Heart right ventricle (tissue), 16 donors: ENCODE results near the gene FGF22. TPM values are rescaled to one million over a fixed set of nuclear protein-coding genes. Genes with fewer than 3 reads are reported as not detected.

Experiments used
- ATAC-seq, 8 donors: fragments of 200-7000 bp; cut with Tn5 transposase; one replicate each; pipeline ENCODE4 v1.9.1; 2020; ENCODE audit warnings: mild to moderate bottlenecking in 8 of 8, moderate library complexity in 8 of 8, moderate number of reproducible peaks in 1 of 8
- DNase-seq, 2 donors: peaks; one replicate each; pipeline ENCODE4 v3.0.0-alpha.2; 2020
- H3K27ac ChIP-seq, 10 donors: fragments of 200-600 bp; sonication (generic) in 2 of 10; one replicate each; pipeline versions ENCODE4 v1.5.0 to v1.8.0; 2020 to 2022; ENCODE audit warnings: mild to moderate bottlenecking in 3 of 10
- H3K27me3 ChIP-seq, 7 donors: fragments of 200-600 bp; one replicate each; pipeline ENCODE4 v1.8.0; 2021 to 2022; ENCODE audit warnings: mild to moderate bottlenecking in 2 of 7
- H3K36me3 ChIP-seq, 9 donors: fragments of 200-600 bp; sonication (generic) in 1 of 9; one replicate each; pipeline versions ENCODE4 v1.5.0 to v1.8.0; 2020 to 2022; ENCODE audit warnings: mild to moderate bottlenecking in 2 of 9
- H3K4me1 ChIP-seq, 9 donors: fragments of 200-600 bp; sonication (generic) in 1 of 9; one replicate each; pipeline versions ENCODE4 v1.5.0 to v1.8.0; 2020 to 2022; ENCODE audit warnings: mild to moderate bottlenecking in 4 of 9
- H3K4me3 ChIP-seq, 10 donors: fragments of 200-600 bp; sonication (generic) in 2 of 10; one replicate each; pipeline versions ENCODE4 v1.5.0 to v1.8.0; 2020 to 2022; ENCODE audit warnings: mild to moderate bottlenecking in 7 of 10, moderate library complexity in 2 of 10
- H3K9me3 ChIP-seq, 11 donors: fragments of 200-600 bp in 10 of 11; sonication (generic) in 2 of 11; one replicate each; pipeline versions ENCODE4 v1.5.0 to v1.8.0; 2013 to 2022; ENCODE audit warnings: mild to moderate bottlenecking in 2 of 11, control low read depth in 1 of 11, moderate library complexity in 1 of 11
- WGBS, 2 donors: extraction: QIAGEN DNeasy Blood & Tissue Kit; methylation state at CpG; one replicate each; pipeline ENCODE4 v1.1.7; 2013; ENCODE audit warnings: inconsistent platforms in 1 of 2; 5-methylcytosine and 5-hydroxymethylcytosine counted together
- intact Hi-C, 10 donors: fragments of 100-400 bp; cut with DNase I; formaldehyde crosslinking; loops; one replicate each; pipeline versions ENCODE4 v1.11.1 to v1.14.2; 2022
- polyA plus RNA-seq, 2 donors: library from polyadenylated mRNA; stranded (reverse); fragments of 200-250 nt; gene quantifications; one replicate each; pipeline ENCODE4 v1.2.3, GENCODE V29; 2013
- total RNA-seq, 10 donors: library from RNA; stranded (reverse); fragmentation: NEBNext Ultra II Directional in 3 of 10; extraction: Animal tissue kit (Norgen Biotek cat#: 25700) in 3 of 10; gene quantifications; one replicate each; pipeline versions ENCODE4 v1.2.1 to v1.2.4, GENCODE V29; 2021 to 2023
- TF ChIP-seq, protein P1 (sequence below), 9 donors: fragments of 200-600 bp; sonication (generic) in 2 of 9; IDR thresholded peaks; one replicate each; pipeline versions ENCODE4 v1.5.0 to v1.8.0; 2021 to 2022; ENCODE audit warnings: antibody characterized with exemption in 9 of 9, mild to moderate bottlenecking in 5 of 9, moderate library complexity in 1 of 9
- donor health status: Arrhythmogenic right ventricular cardiomyopathy.
- donor health status: ischemic (EF 13 %, LVEDD 7.1; RV severe dilation, severe dysfunction).
- donor health status: healthy with polysubstance abuse.
- donor health status: DM: no; HTN: yes; CAD: no.
- donor health status: DM: no; HTN: no; CAD: no.
- donor health status: ischemic (EF 25% LVEDD 6.9; RV normal size, moderate dysfunction).
- donor health status: ischemic (EF 25% LVEDD 5.7; RV mildly dilated, moderate dysfunction).
- donor health status: healthy.
- donor health status: DM: yes; HTN: yes; CAD: no.
- donor health status: Ischemic cardiomyopathy.
- donor health status: ischemic (EF 35%, LVEDD 5.7; RV mildly dilated, moderate dysfunction).
- donor health status: nonischemic (EF 11% LVEDD 7.7; RV severe dilation, severe dysfunction).
- donor health status: DM: yes; HTN: yes; CAD: no.
- donor health status: PGD.
- donor health status: ischemic (EF 29% LVEDD 5.4; RV normal size, mild dysfunction).
- donor health status: nonischemic (EF 23%, LVEDD 6.1; RV moderate dilation, normal function).

Gene FGF22
- total and polyA plus RNA-seq, 12 donors, result 0.16 to 0.44 (median 0.30) TPM; not detected in 5

DNA sequence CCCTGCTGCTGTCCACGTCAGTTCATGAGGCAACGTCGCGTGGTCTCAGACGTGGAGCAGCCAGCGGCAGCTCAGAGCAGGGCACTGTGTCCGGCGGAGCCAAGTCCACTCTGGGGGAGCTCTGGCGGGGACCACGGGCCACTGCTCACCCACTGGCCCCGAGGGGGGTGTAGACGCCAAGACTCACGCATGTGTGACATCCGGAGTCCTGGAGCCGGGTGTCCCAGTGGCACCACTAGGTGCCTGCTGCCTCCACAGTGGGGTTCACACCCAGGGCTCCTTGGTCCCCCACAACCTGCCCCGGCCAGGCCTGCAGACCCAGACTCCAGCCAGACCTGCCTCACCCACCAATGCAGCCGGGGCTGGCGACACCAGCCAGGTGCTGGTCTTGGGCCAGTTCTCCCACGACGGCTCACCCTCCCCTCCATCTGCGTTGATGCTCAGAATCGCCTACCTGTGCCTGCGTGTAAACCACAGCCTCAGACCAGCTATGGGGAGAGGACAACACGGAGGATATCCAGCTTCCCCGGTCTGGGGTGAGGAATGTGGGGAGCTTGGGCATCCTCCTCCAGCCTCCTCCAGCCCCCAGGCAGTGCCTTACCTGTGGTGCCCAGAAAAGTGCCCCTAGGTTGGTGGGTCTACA lies 43.1 kb downstream of the FGF22 start:
- no peak for DNase-seq
- TF ChIP-seq, protein P1, sequence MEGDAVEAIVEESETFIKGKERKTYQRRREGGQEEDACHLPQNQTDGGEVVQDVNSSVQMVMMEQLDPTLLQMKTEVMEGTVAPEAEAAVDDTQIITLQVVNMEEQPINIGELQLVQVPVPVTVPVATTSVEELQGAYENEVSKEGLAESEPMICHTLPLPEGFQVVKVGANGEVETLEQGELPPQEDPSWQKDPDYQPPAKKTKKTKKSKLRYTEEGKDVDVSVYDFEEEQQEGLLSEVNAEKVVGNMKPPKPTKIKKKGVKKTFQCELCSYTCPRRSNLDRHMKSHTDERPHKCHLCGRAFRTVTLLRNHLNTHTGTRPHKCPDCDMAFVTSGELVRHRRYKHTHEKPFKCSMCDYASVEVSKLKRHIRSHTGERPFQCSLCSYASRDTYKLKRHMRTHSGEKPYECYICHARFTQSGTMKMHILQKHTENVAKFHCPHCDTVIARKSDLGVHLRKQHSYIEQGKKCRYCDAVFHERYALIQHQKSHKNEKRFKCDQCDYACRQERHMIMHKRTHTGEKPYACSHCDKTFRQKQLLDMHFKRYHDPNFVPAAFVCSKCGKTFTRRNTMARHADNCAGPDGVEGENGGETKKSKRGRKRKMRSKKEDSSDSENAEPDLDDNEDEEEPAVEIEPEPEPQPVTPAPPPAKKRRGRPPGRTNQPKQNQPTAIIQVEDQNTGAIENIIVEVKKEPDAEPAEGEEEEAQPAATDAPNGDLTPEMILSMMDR (IDR thresholded peaks at IDR 0.05), result no peak
- Histone ChIP-seq H3K9me3 (no peaks in the 10 kb centered on the region), H3K27ac (no peak overlapping the region), H3K4me1 (peaks cover 2 to 25% (median 15%) of the 10 kb centered on the region in 9 donors), H3K36me3 (peaks cover 0 to 13% (median 0%) of the 10 kb centered on the region in 9 donors), H3K27me3 (peaks cover 0 to 3% (median 0%) of the 10 kb centered on the region in 7 donors), H3K4me3 (no peak overlapping the region)
- intact Hi-C loops, result no loop called here
- ATAC-seq, result no peak
- 79 to 86% methylated on average over 25 of the region's 25 CpGs for WGBS, 2 donors

DNA sequence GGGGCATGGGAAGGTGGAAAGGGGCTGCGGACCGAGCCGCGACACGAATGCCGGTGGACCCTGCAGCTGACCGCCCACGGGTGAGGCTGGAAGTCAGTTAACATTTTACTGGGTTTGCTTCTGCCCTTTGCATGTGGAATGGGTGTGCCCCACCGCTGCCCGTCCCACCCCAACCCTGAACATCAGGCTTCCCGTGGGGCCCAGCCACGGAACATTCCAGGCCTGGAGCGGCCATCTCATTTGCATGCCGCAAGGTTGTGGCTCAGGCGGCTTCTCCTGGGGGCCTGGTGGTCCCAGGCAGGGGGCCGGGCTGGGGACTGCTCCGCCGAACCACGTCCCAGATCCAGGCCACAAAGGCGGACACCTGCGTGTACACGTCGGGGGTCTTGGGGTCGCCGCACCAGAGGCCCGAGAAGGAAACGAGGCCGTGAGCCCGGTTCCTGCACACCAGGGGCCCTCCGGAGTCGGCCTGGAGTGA lies 45.8 kb downstream of the FGF22 start:
- DNase-seq, result no peak
- intact Hi-C loops, result no loop called here
- Histone ChIP-seq H3K4me1 (peaks cover 0 to 6% (median 0%) of the 10 kb centered on the region in 9 donors), H3K27ac (no peak overlapping the region), H3K4me3 (no peak overlapping the region), H3K9me3 (no peaks in the 10 kb centered on the region), H3K36me3 (peaks cover 0 to 7% (median 0%) of the 10 kb centered on the region in 9 donors), H3K27me3 (no peaks in the 10 kb centered on the region)
- 82 to 86% methylated on average over 31 of the region's 31 CpGs for WGBS, 2 donors
- TF ChIP-seq, protein P1 (IDR thresholded peaks at IDR 0.05), result no peak
- ATAC-seq, result no peak

DNA sequence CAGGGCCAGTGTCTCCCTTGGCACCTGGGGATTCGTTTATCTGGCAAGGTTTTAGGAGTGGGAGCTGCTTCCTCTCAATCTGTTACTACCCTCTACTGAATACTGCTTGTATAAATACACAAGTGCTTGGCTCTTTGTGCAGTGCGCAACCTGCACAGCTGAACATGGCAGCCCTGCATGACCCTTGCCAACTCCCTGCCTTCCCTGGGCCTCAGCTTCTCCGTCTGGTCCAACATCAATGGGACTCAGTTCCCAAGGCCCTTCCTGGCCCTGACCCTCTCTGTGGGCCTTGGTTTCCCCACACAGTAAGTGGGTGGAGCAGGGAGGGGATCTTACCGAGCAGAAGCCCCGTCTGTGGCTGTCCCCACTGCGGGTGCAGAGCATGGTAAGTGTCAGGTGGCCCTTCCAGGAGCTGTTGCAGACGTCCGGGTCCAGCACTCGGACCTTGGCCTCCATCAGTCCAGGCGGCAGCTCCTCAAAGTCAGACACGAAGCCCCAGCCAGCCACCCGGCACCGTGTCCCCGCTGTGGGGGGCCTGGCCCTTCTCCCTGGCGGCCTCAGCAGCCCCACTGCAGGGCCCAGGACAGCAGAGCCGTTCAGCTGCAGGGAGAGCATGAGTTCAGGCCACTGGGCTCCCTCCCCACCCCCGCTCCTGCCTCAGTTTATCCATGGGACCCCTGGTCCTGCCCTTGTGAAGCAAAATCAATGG lies 47.1 kb downstream of the FGF22 start:
- TF ChIP-seq, protein P1 (IDR thresholded peaks at IDR 0.05), result no peak
- Histone ChIP-seq H3K4me1 (no peaks in the 10 kb centered on the region), H3K9me3 (no peaks in the 10 kb centered on the region), H3K27ac (no peak overlapping the region), H3K27me3 (no peaks in the 10 kb centered on the region), H3K36me3 (peaks cover 0 to 2% (median 0%) of the 10 kb centered on the region in 9 donors), H3K4me3 (no peak overlapping the region)
- intact Hi-C loops, result no loop called here
- 66 to 70% methylated on average over 17 of the region's 17 CpGs for WGBS, 2 donors
- no peak for ATAC-seq
- no peak for DNase-seq

DNA sequence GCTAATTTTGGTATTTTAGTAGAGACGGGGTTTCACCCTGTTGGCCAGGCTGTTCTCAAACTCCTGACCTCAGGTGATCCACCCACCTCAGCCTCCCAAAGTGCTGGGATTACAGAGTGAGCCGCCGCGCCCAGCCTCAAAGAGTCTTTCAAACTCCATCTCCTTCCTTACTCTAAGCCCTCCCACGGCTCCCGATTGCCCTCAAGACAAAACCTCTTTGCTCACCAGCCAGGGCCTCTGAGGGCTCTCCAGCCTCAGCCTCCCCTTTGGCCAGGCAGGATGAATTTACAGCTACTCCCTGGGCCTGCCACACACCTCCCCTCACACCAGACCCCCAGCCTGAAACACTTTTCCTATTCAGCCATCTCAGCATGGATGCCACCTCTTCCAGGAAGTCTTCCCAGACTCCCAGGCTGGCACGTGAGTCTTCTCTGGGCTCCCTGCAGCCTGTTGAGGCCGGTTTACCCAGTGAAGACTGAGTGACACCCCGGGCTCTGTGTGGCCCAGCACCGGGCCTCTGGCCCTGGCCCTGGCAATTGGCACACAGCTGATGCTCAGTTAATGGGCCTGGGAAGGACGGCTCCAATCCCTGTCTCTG lies 48.0 kb downstream of the FGF22 start:
- intact Hi-C loops, result no loop called here
- H3K4me1 ChIP-seq, result no peaks in the 10 kb centered on the region
- WGBS, 2 donors, result 86 to 91% methylated on average over 11 of the region's 11 CpGs
- no peak overlapping the region for H3K4me3 ChIP-seq
- no peak overlapping the region for H3K27ac ChIP-seq
- no peaks in the 10 kb centered on the region for H3K27me3 ChIP-seq
- H3K9me3 ChIP-seq, result no peaks in the 10 kb centered on the region
- no peaks in the 10 kb centered on the region for H3K36me3 ChIP-seq
- no peak for ATAC-seq
- DNase-seq, result no peak
- TF ChIP-seq, protein P1 (IDR thresholded peaks at IDR 0.05), result no peak
